Cardiac fibroblast (primary cell): ENCODE results near the gene PARD3B.

Experiments
- DNase-seq, 2 donors: peaks; one replicate each; pipeline versions ENCODE4 v3.0.0 to v3.0.0-alpha.2; 2010; ENCODE audit warnings: low read depth in 2 of 2
- H3K4me3 ChIP-seq, 2 donors: replicated peaks in 1 of 2; 1 replicate in 1 of 2; 2 replicates in 1 of 2; pipeline ENCODE4 v1.5.1; 2011; ENCODE audit warnings: low read depth in 2 of 2, low read length in 2 of 2, mild to moderate bottlenecking in 2 of 2, moderate library complexity in 1 of 2
- TF ChIP-seq, protein P1 (sequence below): IDR thresholded peaks from one replicate; pipeline ENCODE4 v1.5.1; 2011; ENCODE audit warnings: low read depth, mild to moderate bottlenecking, low read length, inconsistent platforms

The PARD3B gene

DNA sequence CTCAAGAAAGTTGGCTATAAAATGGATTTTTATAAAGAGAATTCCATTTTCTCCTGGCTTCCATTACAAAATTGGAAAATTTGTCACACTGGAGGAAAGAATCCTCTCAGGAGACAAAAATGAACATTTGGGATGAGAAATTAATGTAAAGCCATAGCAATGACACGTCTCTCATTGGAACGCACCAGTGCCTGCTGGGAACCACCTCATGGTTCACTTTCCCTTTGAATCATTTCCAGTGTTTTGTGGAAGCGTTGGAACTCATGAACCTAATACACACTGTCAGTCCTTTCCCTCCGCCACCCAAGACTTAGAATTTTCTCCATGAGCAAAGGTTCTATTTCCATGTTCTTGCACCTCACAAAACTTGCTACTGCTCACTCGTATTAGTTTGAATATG, 1116.0 kb downstream of the PARD3B start:
- TF ChIP-seq, protein P1, sequence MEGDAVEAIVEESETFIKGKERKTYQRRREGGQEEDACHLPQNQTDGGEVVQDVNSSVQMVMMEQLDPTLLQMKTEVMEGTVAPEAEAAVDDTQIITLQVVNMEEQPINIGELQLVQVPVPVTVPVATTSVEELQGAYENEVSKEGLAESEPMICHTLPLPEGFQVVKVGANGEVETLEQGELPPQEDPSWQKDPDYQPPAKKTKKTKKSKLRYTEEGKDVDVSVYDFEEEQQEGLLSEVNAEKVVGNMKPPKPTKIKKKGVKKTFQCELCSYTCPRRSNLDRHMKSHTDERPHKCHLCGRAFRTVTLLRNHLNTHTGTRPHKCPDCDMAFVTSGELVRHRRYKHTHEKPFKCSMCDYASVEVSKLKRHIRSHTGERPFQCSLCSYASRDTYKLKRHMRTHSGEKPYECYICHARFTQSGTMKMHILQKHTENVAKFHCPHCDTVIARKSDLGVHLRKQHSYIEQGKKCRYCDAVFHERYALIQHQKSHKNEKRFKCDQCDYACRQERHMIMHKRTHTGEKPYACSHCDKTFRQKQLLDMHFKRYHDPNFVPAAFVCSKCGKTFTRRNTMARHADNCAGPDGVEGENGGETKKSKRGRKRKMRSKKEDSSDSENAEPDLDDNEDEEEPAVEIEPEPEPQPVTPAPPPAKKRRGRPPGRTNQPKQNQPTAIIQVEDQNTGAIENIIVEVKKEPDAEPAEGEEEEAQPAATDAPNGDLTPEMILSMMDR, result no peak
- no peak overlapping the region for H3K4me3 ChIP-seq
- no peak for DNase-seq

DNA sequence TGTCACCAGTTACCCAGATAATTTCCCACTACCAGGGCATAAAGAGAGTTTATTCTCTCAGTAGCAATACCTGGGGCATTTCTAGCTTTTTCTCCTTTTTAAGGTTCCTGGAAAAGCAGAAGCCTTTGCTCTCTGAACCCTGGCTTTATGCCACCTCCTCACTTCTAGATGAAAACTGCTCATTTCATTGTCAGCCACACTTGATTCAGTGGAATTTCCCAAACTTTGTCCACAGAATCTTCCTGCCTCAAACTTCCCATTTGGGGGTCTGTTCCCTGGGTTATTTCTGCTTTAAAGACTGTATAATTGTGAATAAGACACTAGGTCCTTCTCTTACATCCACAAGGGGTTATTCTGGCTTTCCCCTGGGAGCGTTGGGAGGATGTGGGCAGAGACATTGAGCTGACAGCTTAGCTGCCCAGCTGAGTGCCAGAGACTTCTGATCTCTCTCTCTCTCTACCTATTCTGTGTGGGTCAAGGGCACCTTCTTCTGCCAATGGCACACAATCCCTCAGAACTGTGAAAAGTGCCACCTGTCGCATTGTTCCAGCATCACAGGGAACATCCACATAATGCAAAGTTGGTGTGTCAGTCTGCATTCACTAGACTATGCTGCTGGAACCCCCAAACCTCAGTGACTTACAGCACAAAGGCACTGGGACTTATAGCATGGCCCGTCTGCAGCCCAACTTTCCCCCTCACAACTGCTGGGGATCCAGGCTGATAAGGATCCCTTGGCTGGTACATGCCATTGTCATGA, 1117.1 kb downstream of the PARD3B start:
- TF ChIP-seq, protein P1, result no peak
- no peak overlapping the region for H3K4me3 ChIP-seq
- DNase-seq, result no peak

DNA sequence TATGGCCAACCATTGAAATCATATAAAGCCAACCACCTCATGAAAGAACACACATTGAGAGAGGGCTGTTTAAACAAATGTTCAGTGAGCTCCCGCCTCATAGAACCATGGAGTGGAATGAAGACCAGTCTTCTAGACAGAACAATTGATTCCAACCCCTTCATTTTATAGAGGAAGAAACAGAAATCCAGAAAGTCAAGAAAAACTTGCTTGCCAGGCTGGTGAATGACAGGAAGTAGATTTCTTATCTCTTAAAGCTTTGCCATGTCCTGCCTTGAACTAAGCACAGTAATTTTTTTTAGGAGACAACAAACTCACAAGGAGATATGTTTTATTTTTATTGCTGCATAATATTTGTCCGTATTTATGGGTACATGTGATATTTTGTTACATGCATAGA, 1120.5 kb downstream of the PARD3B start:
- H3K4me3 ChIP-seq, result no peak overlapping the region
- DNase-seq, result no peak
- TF ChIP-seq, protein P1, result no peak
